Gastroesophageal sphincter (tissue), 4 donors: ENCODE data around the gene ZFYVE28. TPM values are rescaled to one million over a fixed set of nuclear protein-coding genes. Genes with fewer than 3 reads are reported as not detected.
A peak's percentile ranks its signal among the peaks of the same experiment; 100 is the strongest.

ENCODE experiments used
- ATAC-seq: fragments of 150-250 bp; one replicate; pipeline ENCODE4 v1.9.1; 2016; ENCODE audit warnings: mild to moderate bottlenecking, moderate library complexity
- H3K27ac ChIP-seq, 4 donors: fragments of 200-600 bp; sonication (generic) in 3 of 4; 1 replicate in 3 of 4; 2 replicates in 1 of 4; pipeline ENCODE4 v1.5.1; 2016 to 2019
- H3K27me3 ChIP-seq: fragments of 200-600 bp; sonication (generic); one replicate; pipeline ENCODE4 v1.5.1; 2019
- H3K36me3 ChIP-seq, 2 donors: fragments of 200-600 bp; sonication (generic); one replicate each; pipeline ENCODE4 v1.5.1; 2019; ENCODE audit warnings: control low read depth in 1 of 2
- H3K4me1 ChIP-seq, 3 donors: fragments of 200-600 bp; sonication (generic); 1 replicate in 2 of 3; 2 replicates in 1 of 3; pipeline ENCODE4 v1.5.1; 2016 to 2019; ENCODE audit warnings: control low read depth in 2 of 3
- H3K4me3 ChIP-seq, 2 donors: fragments of 200-600 bp; sonication (generic); one replicate each; pipeline ENCODE4 v1.5.1; 2019; ENCODE audit warnings: mild to moderate bottlenecking in 1 of 2, moderate library complexity in 1 of 2
- H3K9me3 ChIP-seq, 3 donors: fragments of 200-600 bp; sonication (generic); one replicate each; pipeline ENCODE4 v1.5.1; 2017 to 2019; ENCODE audit warnings: control low read depth in 2 of 3
- CTCF ChIP-seq, 4 experiments: fragments of 200-600 bp in 2 of 4; fragments of 450-650 bp in 2 of 4; sonication (generic) in 1 of 4; IDR thresholded peaks; one replicate each; pipeline ENCODE4 v1.5.1; 2017 to 2019; ENCODE audit warnings: antibody characterized with exemption in 4 of 4, mild to moderate bottlenecking in 2 of 4, moderate library complexity in 2 of 4
- EP300 ChIP-seq: sonication (generic); formaldehyde crosslinking; IDR thresholded peaks from one replicate; pipeline ENCODE4 v1.6.1; 2017; ENCODE audit warnings: antibody characterized with exemption, mild to moderate bottlenecking
- POLR2A ChIP-seq, 2 donors: fragments of 450-650 bp; IDR thresholded peaks; one replicate each; pipeline ENCODE4 v1.6.1; 2017; ENCODE audit warnings: antibody characterized with exemption in 2 of 2, mild to moderate bottlenecking in 2 of 2, moderate library complexity in 1 of 2
- POLR2AphosphoS5 ChIP-seq: sonication (generic); formaldehyde crosslinking; IDR thresholded peaks from one replicate; pipeline ENCODE4 v1.6.1; 2017; ENCODE audit warnings: antibody characterized with exemption
- WGBS, 2 donors: methylation state at CpG; one replicate each; pipeline ENCODE4 v1.1.5; 2018; ENCODE audit warnings: low coverage in 1 of 2; 5-methylcytosine and 5-hydroxymethylcytosine counted together
- total RNA-seq, 4 donors: library from RNA; depleted of rRNA; stranded (reverse); fragments of >200 nt; gene quantifications; one replicate each; pipeline ENCODE4 v1.1.0, GENCODE V29; 2016

ZFYVE28 gene
- total RNA-seq, 4 donors from 2014 or later, result 4.4 to 12.0 (median 8.2) TPM

- no CpG with 5 or more reads among the region's 91 CpGs for WGBS, 2 donors
- Histone ChIP-seq H3K4me1 (peaks cover 8 to 86% (median 58%) of the 10 kb centered on the region in 3 donors), H3K4me3 (peak overlapping the region; percentile 64 to 93), H3K9me3 (no peaks in the 10 kb centered on the region), H3K36me3 (peaks cover 0 to 22% of the 10 kb centered on the region in 2 donors), H3K27me3 (no peaks in the 10 kb centered on the region), H3K27ac (peak overlapping the region; percentile 71 to 97 (median 94))
- ATAC-seq, result peak; percentile 27
- TF ChIP-seq EP300, result no peak
These were observed 157.2 kb downstream of the ZFYVE28 start for GRCh38 chr4:2261110-2261852.

- ATAC-seq, result no peak
- H3K36me3 ChIP-seq, result peaks cover 0 to 22% of the 10 kb centered on the region in 2 donors
- TF ChIP-seq POLR2AphosphoS5 (no peak), EP300 (no peak), CTCF (IDR thresholded peaks at IDR 0.05) (no peak)
- peak overlapping the region; percentile 36 to 97 (median 94) for H3K27ac ChIP-seq
- no CpG with 5 or more reads among the region's 23 CpGs for WGBS, 2 donors
- H3K9me3 ChIP-seq, result no peaks in the 10 kb centered on the region
- H3K4me1 ChIP-seq, result peaks cover 5 to 86% (median 61%) of the 10 kb centered on the region in 3 donors
- no peaks in the 10 kb centered on the region for H3K27me3 ChIP-seq
- H3K4me3 ChIP-seq, result peak overlapping the region; percentile 64 to 93
These were observed 157.9 kb downstream of the ZFYVE28 start for GRCh38 chr4:2260344-2261109.

GRCh38 chr4:2259541-2260343 lies 158.7 kb downstream of the ZFYVE28 start:
- H3K4me1 ChIP-seq, result peaks cover 5 to 86% (median 65%) of the 10 kb centered on the region in 3 donors
- no peak for ATAC-seq
- H3K9me3 ChIP-seq, result no peaks in the 10 kb centered on the region
- no peaks in the 10 kb centered on the region for H3K27me3 ChIP-seq
- 100% methylated on average over 1 of the region's 15 CpGs; no CpG with 5 or more reads in 1 of the 2 donors for WGBS, 2 donors
- peak overlapping the region in 1 of 2 donors; percentile 93 for H3K4me3 ChIP-seq
- TF ChIP-seq POLR2A (IDR thresholded peaks at IDR 0.05) (no peak), CTCF (IDR thresholded peaks at IDR 0.05) (no peak), EP300 (no peak), POLR2AphosphoS5 (no peak)
- H3K27ac ChIP-seq, result peak overlapping the region in 3 of 4 donors; percentile 93 to 97 (median 94)
- H3K36me3 ChIP-seq, result peaks cover 0 to 26% of the 10 kb centered on the region in 2 donors

GRCh38 chr4:2259036-2259540 lies 159.4 kb downstream of the ZFYVE28 start:
- no CpG with 5 or more reads among the region's 13 CpGs for WGBS, 2 donors
- Histone ChIP-seq H3K4me3 (peak overlapping the region in 1 of 2 donors; percentile 93), H3K4me1 (peaks cover 5 to 86% (median 65%) of the 10 kb centered on the region in 3 donors)

GRCh38 chr4:2258091-2259035 lies 160.1 kb downstream of the ZFYVE28 start:
- Histone ChIP-seq H3K27me3 (no peaks in the 10 kb centered on the region), H3K9me3 (no peaks in the 10 kb centered on the region), H3K4me3 (peak overlapping the region in 1 of 2 donors; percentile 93), H3K27ac (peak overlapping the region in 3 of 4 donors; percentile 93 to 97 (median 94)), H3K4me1 (peaks cover 5 to 85% (median 65%) of the 10 kb centered on the region in 3 donors), H3K36me3 (peaks cover 0 to 40% of the 10 kb centered on the region in 2 donors)
- TF ChIP-seq EP300 (no peak), POLR2AphosphoS5 (no peak), POLR2A (IDR thresholded peaks at IDR 0.05) (no peak), CTCF (IDR thresholded peaks at IDR 0.05) (no peak)
- ATAC-seq, result no peak
- WGBS, 2 donors, result no CpG with 5 or more reads among the region's 18 CpGs

More at GRCh38 chr4:2259036-2259540, 159.4 kb downstream of the ZFYVE28 start:
- H3K27ac ChIP-seq, result peak overlapping the region in 3 of 4 donors; percentile 93 to 97 (median 94)
- ATAC-seq, result no peak
- TF ChIP-seq POLR2AphosphoS5, result no peak
- H3K36me3 ChIP-seq, result peaks cover 0 to 33% of the 10 kb centered on the region in 2 donors
- H3K27me3 ChIP-seq, result no peaks in the 10 kb centered on the region
- H3K9me3 ChIP-seq, result no peaks in the 10 kb centered on the region
